Endothelial cell of umbilical vein (primary cell): ENCODE data around the gene CCR5AS.

ENCODE experiments used
- CTCF ChIP-seq, 2 donors: IDR thresholded peaks; 1 replicate in 1 of 2; 2 replicates in 1 of 2; pipeline ENCODE4 v1.5.1; 2011; ENCODE audit warnings: low read length in 2 of 2, mild to moderate bottlenecking in 2 of 2, moderate library complexity in 2 of 2, control low read depth in 1 of 2, inconsistent platforms in 1 of 2, low read depth in 1 of 2; ENCODE audit not compliant: insufficient read depth in 1 of 2; ENCODE audit errors: extremely low read depth in 1 of 2
- EZH2 ChIP-seq: IDR thresholded peaks from 2 replicates; pipeline ENCODE4 v1.6.1; 2012; ENCODE audit warnings: borderline replicate concordance, low read depth, mild to moderate bottlenecking, moderate library complexity, low read length, inconsistent platforms; ENCODE audit not compliant: severe bottlenecking
- FOS ChIP-seq: IDR thresholded peaks from 2 replicates; pipeline ENCODE4 v1.6.1; 2011; ENCODE audit warnings: mild to moderate bottlenecking, low read length, moderate library complexity, borderline replicate concordance; ENCODE audit not compliant: insufficient read depth
- MYC ChIP-seq: IDR thresholded peaks from one replicate; pipeline ENCODE4 v1.6.1; 2011; ENCODE audit warnings: mild to moderate bottlenecking, low read depth, low read length
- POLR2A ChIP-seq: IDR thresholded peaks from 2 replicates; pipeline ENCODE4 v1.6.1; 2012; ENCODE audit warnings: low read depth, mild to moderate bottlenecking, control low read depth, low read length
- POLR2AphosphoS5 ChIP-seq: IDR thresholded peaks from 2 replicates; pipeline ENCODE4 v1.6.1; 2012; ENCODE audit warnings: low read depth, mild to moderate bottlenecking, control low read depth, low read length, moderate library complexity; ENCODE audit not compliant: insufficient read depth

DNA sequence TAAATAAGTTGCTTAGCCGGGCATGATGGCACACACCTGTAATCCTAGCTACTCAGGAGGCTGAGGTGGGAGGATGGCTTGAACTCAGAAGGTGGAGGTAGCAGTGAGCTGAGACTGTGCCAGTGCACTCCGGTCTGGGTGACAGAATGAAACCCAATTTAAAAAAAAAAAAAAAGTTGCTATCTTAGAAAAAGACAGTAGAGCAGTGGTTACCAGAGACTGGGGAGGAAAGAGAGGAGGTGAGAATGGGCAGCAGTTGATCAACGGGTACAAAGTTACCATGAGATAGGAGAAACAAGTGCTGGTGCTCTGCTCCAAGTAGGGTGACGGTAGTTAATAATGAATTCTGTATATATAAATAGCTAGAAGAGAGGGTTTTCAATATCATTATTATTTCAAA, 53.8 kb downstream of the CCR5AS start:
- TF ChIP-seq CTCF (IDR thresholded peaks at IDR 0.05; ENCODE audit: extremely low read depth in 1 of 2, insufficient read depth in 1 of 2, low read depth in 1 of 2, low read length in 2 of 2) = no peak
- no peak for TF ChIP-seq POLR2AphosphoS5
- TF ChIP-seq MYC = no peak
- no peak for TF ChIP-seq POLR2A
- no peak for TF ChIP-seq EZH2
- no peak for TF ChIP-seq FOS
